Stimulated activated CD4-positive, alpha-beta T cell treated with anti-CD3 and anti-CD28 coated beads, Interleukin-4, amount 100 ng/mL, for 48 hours (primary cell): ENCODE data around the gene ETV4.

Source experiments
- DNase-seq, 2 donors: peaks; one replicate each; pipeline ENCODE4 v3.0.0-alpha.2; 2020; ENCODE audit warnings: low read depth in 2 of 2

The ETV4 gene

DNA sequence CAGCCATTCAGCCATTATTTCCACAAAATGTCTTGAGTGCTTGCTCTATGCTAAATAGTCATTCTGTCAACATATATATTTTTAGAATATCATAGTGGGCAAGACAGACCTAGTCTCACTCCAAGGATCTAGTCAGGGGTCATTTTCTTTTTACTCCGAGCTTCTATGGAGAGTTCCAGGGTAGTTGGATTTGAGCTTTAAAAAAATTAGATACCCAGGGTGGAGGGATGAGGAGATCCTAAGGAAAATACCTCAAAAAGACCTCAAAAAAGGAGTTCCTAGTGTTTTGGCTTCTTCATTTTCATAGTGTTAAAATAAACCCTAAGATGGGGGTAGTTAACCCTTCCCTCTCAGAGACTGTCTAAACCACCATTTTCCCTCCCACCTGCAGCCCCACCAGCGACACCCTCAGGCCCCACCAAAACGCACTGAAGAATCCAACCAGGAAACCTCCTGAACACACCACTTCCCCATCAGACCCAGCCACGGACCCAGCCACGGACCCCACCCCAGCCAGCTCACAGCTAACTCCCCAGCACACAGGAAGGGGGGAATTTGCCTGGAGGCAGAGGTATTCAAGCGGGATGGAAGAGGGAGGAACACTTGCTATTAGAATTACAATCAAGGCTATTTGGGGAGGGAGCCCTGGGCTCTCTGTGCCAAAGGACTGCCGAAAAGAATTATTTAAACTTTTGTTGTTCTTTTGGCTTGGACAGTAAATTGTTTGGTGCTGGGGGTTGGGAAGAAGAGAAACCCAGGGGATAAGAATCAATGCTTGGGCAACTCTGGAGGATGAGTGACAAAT is 2.2 kb downstream of the ETV4 start:
- DNase-seq, result no peak

DNA sequence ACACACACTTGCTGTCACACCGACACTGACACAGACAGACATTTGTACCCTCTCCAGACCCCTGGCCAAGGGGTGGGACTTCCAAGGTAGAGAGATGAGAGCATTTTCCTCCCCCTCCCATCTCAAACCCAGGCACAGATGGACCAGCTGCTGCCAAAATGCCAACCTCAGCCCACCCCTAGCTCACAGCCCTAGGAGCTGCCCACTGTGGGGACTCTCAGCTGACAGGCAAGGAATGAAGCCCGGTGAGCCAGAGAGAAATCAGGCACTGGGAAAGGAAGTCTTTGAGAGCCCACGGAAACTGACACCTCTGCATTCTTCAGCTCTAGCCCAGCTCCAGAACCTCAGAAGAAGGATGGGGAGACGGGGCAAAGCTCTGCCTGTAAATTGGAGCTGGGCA is 2.8 kb downstream of the ETV4 start:
- no peak for DNase-seq

DNA sequence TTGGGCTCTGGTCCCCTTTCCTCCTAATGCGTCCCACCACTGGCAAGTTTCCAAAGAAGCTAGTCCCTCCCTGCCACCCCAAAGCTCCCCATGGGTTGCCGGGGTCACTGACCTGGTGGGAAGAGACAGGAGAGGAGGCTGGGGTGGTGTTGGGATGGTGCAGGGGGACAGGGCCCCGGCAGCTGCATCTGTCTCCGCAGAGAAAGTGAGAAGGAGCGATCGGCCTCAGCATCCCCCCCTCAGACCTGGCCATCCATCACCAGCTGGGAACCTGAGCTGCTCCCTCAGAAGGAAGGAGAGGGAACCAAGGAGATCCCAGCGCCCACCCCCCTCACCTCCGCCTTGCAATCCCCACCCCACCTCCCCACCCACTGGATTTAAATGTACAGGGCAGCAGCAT is 3.3 kb downstream of the ETV4 start:
- DNase-seq, result no peak

- no peak for DNase-seq
Measured at GRCh38 chr17:43540821-43541674, 5.1 kb downstream of the ETV4 start.

GRCh38 chr17:43536236-43536992 is 9.7 kb downstream of the ETV4 start:
- DNase-seq, result no peak

- DNase-seq, result no peak
Measured at GRCh38 chr17:43534909-43535308, 11.2 kb downstream of the ETV4 start.

GRCh38 chr17:43533699-43534098 is 12.4 kb downstream of the ETV4 start:
- no peak for DNase-seq

- DNase-seq, result no peak
Measured at GRCh38 chr17:43532581-43532980, 13.6 kb downstream of the ETV4 start.

- DNase-seq, result no peak
Measured at GRCh38 chr17:43531955-43532354, 14.2 kb downstream of the ETV4 start.

GRCh38 chr17:43531082-43531378 is 15.1 kb downstream of the ETV4 start:
- no peak for DNase-seq

DNA sequence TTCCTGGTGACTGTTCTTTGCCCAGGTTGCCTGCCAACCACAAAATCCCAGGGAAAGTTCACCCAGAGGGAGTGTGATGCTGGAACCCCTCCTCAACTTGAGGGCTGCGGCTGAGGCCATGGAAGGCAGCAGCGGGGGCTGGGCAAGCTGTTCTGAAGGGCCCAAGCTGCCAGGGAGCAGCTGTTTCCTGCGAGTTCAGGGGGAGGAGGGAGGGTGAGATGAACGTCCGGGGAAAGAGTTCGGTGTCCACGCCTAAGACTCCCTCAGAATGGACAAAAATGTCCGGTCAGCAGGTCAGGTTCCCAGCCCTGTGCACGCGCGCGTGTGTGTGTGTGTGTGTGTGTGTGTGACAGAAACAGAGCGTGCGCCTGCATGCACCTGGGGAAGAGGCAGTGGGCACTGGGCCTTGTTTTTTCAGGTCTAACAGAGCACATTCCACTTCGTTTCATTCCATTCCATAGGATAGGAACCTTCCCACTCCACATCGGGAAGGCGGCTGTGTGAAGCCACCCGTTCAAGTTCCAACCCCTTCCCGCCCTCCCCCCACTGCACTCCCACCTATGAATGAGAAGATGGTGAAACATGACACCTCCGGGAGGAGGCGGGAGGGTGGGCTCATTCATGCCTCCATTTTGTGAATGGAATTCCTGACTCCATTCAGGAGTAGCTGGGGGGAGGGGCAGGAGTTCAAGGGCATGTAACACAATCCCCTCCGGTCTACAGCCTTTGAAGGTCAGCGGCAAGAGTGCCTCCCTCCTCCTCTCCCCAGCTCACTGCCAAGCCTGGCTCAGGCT is 15.7 kb downstream of the ETV4 start:
- no peak for DNase-seq

DNA sequence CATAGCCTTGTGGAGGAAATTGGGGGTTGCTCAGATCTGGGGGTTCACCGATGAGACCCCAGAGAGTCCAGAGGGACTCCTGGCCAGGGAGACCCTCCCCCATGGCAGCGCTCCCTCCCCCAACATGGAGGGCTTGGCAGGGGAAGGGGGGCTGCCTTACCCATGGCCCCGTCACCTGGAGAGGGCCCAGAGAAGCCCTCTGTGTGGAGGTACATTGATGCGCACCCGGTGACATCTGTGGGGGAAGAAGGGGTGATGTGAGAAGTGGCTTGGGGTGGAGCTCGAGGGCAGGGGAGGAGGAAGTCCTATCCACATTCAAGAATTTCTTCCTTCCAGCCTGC is 16.2 kb downstream of the ETV4 start:
- DNase-seq, result no peak

GRCh38 chr17:43528988-43529814 is 16.9 kb downstream of the ETV4 start:
- no peak for DNase-seq

DNA sequence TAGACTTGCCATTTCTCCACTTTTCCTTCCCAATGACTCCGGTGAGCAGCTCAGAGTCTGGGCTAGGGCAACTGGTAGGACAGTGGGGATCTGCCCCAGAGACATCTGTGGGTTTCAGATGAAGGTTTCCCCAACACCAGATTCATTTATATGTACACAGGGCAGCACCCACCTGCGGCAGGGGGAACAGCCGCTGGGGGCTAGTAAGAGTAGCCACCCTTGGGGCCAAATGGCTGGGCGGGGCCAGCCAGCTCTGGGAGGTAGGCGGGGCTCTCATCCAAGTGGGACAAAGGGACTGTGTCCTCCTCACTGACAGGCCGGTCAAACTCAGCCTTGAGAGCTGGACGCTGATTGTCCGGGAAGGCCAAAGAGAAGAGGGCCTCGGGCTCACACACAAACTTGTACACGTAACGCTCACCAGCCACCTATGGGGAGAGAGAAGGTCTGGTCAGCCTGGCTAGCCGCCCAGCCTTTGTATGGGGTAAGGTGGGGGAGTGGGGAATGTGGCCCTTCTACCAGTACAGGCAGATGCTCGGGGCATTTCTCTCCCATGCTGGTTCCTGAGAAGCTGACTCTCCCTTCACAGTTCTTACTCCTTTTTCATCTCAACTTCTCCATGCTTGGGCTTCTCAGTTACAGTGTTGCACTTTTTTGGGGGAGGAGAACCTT is 17.7 kb downstream of the ETV4 start:
- no peak for DNase-seq

- DNase-seq, result no peak
Measured at GRCh38 chr17:43526886-43527648, 19.1 kb downstream of the ETV4 start.

- DNase-seq, result no peak
Measured at GRCh38 chr17:43524945-43525575, 21.1 kb downstream of the ETV4 start.

DNA sequence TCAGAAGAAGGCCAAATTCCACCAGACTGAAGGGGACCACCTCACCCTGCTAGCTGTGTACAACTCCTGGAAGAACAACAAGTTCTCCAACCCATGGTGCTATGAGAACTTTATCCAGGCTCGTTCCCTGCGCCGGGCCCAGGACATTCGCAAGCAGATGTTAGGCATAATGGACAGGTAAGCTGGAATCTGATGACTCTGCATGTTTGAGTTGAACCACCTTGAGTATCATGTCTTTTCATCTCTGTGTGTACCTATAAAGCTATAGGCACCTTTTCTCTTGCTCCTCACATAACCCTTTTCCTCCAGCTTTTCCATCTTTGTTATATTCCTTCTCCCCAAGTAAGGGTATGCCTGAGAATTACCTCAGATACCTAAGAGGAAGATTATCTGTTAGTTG is 24.8 kb downstream of the ETV4 start:
- DNase-seq, result no peak

GRCh38 chr17:43517615-43518386 is 28.3 kb downstream of the ETV4 start:
- DNase-seq, result no peak
